Osteocyte (in vitro differentiated cells): ENCODE measurements around the gene UBAC2. TPM values are rescaled to one million over a fixed set of nuclear protein-coding genes. Genes with fewer than 3 reads are reported as not detected.
A peak's percentile ranks its signal among the peaks of the same experiment; 100 is the strongest.

Experiments used
- DNase-seq: peaks from one replicate; pipeline ENCODE4 v3.0.0; 2021; ENCODE audit warnings: mixed read lengths; ENCODE audit not compliant: unreplicated experiment; ENCODE audit errors: extremely low spot score
- H3K27ac Mint-ChIP-seq: one replicate; pipeline ENCODE4 v1.8.0; 2021; ENCODE audit warnings: mild to moderate bottlenecking, mixed read lengths; ENCODE audit not compliant: unreplicated experiment
- H3K27me3 Mint-ChIP-seq: one replicate; pipeline ENCODE4 v1.8.0; 2021; ENCODE audit warnings: mixed read lengths; ENCODE audit not compliant: unreplicated experiment
- H3K36me3 Mint-ChIP-seq: one replicate; pipeline ENCODE4 v1.8.0; 2021; ENCODE audit warnings: mixed read lengths; ENCODE audit not compliant: unreplicated experiment
- H3K4me1 Mint-ChIP-seq: one replicate; pipeline ENCODE4 v1.8.0; 2021; ENCODE audit warnings: mixed read lengths; ENCODE audit not compliant: unreplicated experiment
- H3K4me3 Mint-ChIP-seq: one replicate; pipeline ENCODE4 v1.8.0; 2021; ENCODE audit warnings: mild to moderate bottlenecking, moderate library complexity, mixed read lengths; ENCODE audit not compliant: unreplicated experiment
- H3K9me3 Mint-ChIP-seq: one replicate; pipeline ENCODE4 v1.8.0; 2021; ENCODE audit warnings: mixed read lengths; ENCODE audit not compliant: unreplicated experiment
- CTCF ChIP-seq: fragments of 200-600 bp; sonication (generic); IDR thresholded peaks from 2 replicates; pipeline ENCODE4 v1.5.0; 2021; ENCODE audit warnings: antibody characterized with exemption, mild to moderate bottlenecking, moderate library complexity
- total RNA-seq: library from RNA; stranded (reverse); gene quantifications from 2 replicates; pipeline ENCODE4 v1.2.1, GENCODE V29; 2021

UBAC2 gene
- total RNA-seq, 1 donor from 2014 or later = 64.0 TPM

GRCh38 chr13:99265162-99265800 lies 64.6 kb downstream of the UBAC2 start:
- Mint-ChIP-seq H3K27me3 (no peaks in the 10 kb centered on the region), H3K36me3 (no peaks in the 10 kb centered on the region), H3K4me3 (no peak overlapping the region), H3K4me1 (no peaks in the 10 kb centered on the region), H3K9me3 (no peaks in the 10 kb centered on the region), H3K27ac (no peak overlapping the region)
- no peak for DNase-seq
- no peak for TF ChIP-seq CTCF

- no peak for DNase-seq
- Mint-ChIP-seq H3K4me3 (no peak overlapping the region), H3K27ac (no peak overlapping the region), H3K9me3 (no peaks in the 10 kb centered on the region), H3K27me3 (no peaks in the 10 kb centered on the region), H3K36me3 (no peaks in the 10 kb centered on the region), H3K4me1 (no peaks in the 10 kb centered on the region)
- TF ChIP-seq CTCF = peak; percentile 78
Measured at GRCh38 chr13:99265821-99266426, 65.3 kb downstream of the UBAC2 start.

GRCh38 chr13:99266827-99267226 lies 66.2 kb downstream of the UBAC2 start:
- no peaks in the 10 kb centered on the region for H3K36me3 Mint-ChIP-seq
- no peak overlapping the region for H3K27ac Mint-ChIP-seq
- no peak for TF ChIP-seq CTCF
- H3K4me3 Mint-ChIP-seq = no peak overlapping the region
- no peak for DNase-seq
- no peaks in the 10 kb centered on the region for H3K4me1 Mint-ChIP-seq
- H3K9me3 Mint-ChIP-seq = no peaks in the 10 kb centered on the region
- H3K27me3 Mint-ChIP-seq = no peaks in the 10 kb centered on the region

- TF ChIP-seq CTCF = no peak
- no peak for DNase-seq
- peaks cover 3% of the 10 kb centered on the region for H3K36me3 Mint-ChIP-seq
- H3K9me3 Mint-ChIP-seq = no peaks in the 10 kb centered on the region
- H3K27me3 Mint-ChIP-seq = no peaks in the 10 kb centered on the region
- no peak overlapping the region for H3K4me3 Mint-ChIP-seq
- H3K4me1 Mint-ChIP-seq = no peaks in the 10 kb centered on the region
- no peak overlapping the region for H3K27ac Mint-ChIP-seq
Measured at GRCh38 chr13:99267927-99268326, 67.3 kb downstream of the UBAC2 start.

GRCh38 chr13:99268822-99269221 lies 68.2 kb downstream of the UBAC2 start:
- Mint-ChIP-seq H3K4me1 (no peaks in the 10 kb centered on the region), H3K36me3 (peaks cover 3% of the 10 kb centered on the region), H3K27me3 (no peaks in the 10 kb centered on the region), H3K9me3 (no peaks in the 10 kb centered on the region), H3K27ac (no peak overlapping the region), H3K4me3 (no peak overlapping the region)
- no peak for TF ChIP-seq CTCF
- no peak for DNase-seq
